WTC11 (cell line): ENCODE measurements around the gene RIPK3. TPM values are rescaled to one million over a fixed set of nuclear protein-coding genes. Genes with fewer than 3 reads are reported as not detected.

Source experiments
- ATAC-seq: fragments of 200-7000 bp; cut with Tn5 transposase; 2 replicates; pipeline ENCODE4 v1.10.0; 2021; ENCODE audit warnings: mild to moderate bottlenecking, moderate library complexity
- CTCF ChIA-PET: fragments of 300-600 bp; sonication (Branson Sonifier 250); formaldehyde crosslinking; loops from one replicate; lab custom pipeline; 2021; ENCODE audit warnings: antibody characterized with exemption; lab: Charles Lee
- POLR2A ChIA-PET: fragments of 350-600 bp; sonication (Branson Sonifier 250); formaldehyde crosslinking; loops from one replicate; lab custom pipeline; 2021; ENCODE audit warnings: antibody characterized with exemption; lab: Charles Lee
- DNase-seq: peaks from one replicate; pipeline ENCODE4 v3.0.0; 2021; ENCODE audit warnings: low spot score
- H3K27ac Mint-ChIP-seq: 2 replicates; pipeline ENCODE4 v1.8.0; 2021; ENCODE audit warnings: mixed read lengths
- H3K27me3 Mint-ChIP-seq: 2 replicates; pipeline ENCODE4 v1.8.0; 2021; ENCODE audit warnings: low read depth, mild to moderate bottlenecking, moderate library complexity, mixed read lengths
- H3K36me3 Mint-ChIP-seq: 2 replicates; pipeline ENCODE4 v1.8.0; 2021; ENCODE audit warnings: mixed read lengths
- H3K4me1 Mint-ChIP-seq: 2 replicates; pipeline ENCODE4 v1.8.0; 2022; ENCODE audit warnings: mixed read lengths
- H3K4me3 Mint-ChIP-seq: 2 replicates; pipeline ENCODE4 v1.8.0; 2021; ENCODE audit warnings: mild to moderate bottlenecking, moderate library complexity, mixed read lengths
- H3K9me3 Mint-ChIP-seq: 2 replicates; pipeline ENCODE4 v1.8.0; 2021; ENCODE audit warnings: mixed read lengths
- ARID4B ChIP-seq: sonication (generic); formaldehyde crosslinking; IDR thresholded peaks from 2 replicates; pipeline ENCODE4 v1.8.0; 2023; ENCODE audit warnings: missing genetic modification reagents, mild to moderate bottlenecking, borderline replicate concordance
- ATF1 ChIP-seq: sonication (generic); formaldehyde crosslinking; IDR thresholded peaks from 2 replicates; pipeline ENCODE4 v1.8.1; 2023; ENCODE audit warnings: mild to moderate bottlenecking, moderate library complexity, missing genetic modification reagents
- CREB1 ChIP-seq: sonication (generic); formaldehyde crosslinking; IDR thresholded peaks from 2 replicates; pipeline ENCODE4 v1.8.0; 2023; ENCODE audit warnings: mild to moderate bottlenecking, missing genetic modification reagents
- CREM ChIP-seq: sonication (generic); formaldehyde crosslinking; IDR thresholded peaks from 2 replicates; pipeline ENCODE4 v1.8.1; 2022; ENCODE audit warnings: mild to moderate bottlenecking, missing genetic modification reagents, moderate library complexity
- E2F5 ChIP-seq: sonication (generic); formaldehyde crosslinking; IDR thresholded peaks from 2 replicates; pipeline ENCODE4 v1.8.1; 2022; ENCODE audit warnings: mild to moderate bottlenecking, moderate library complexity, missing genetic modification reagents
- ESRRA ChIP-seq: sonication (generic); formaldehyde crosslinking; IDR thresholded peaks from 2 replicates; pipeline ENCODE4 v1.8.1; 2022; ENCODE audit warnings: mild to moderate bottlenecking, missing genetic modification reagents, borderline replicate concordance
- ETV6 ChIP-seq: sonication (generic); formaldehyde crosslinking; IDR thresholded peaks from 2 replicates; pipeline ENCODE4 v1.8.1; 2022; ENCODE audit warnings: mild to moderate bottlenecking, missing genetic modification reagents
- FOXK1 ChIP-seq: sonication (generic); formaldehyde crosslinking; IDR thresholded peaks from 2 replicates; pipeline ENCODE4 v1.8.0; 2022; ENCODE audit warnings: mild to moderate bottlenecking, moderate library complexity, missing genetic modification reagents
- FOXP4 ChIP-seq: sonication (generic); formaldehyde crosslinking; IDR thresholded peaks from 2 replicates; pipeline ENCODE4 v1.8.0; 2022; ENCODE audit warnings: mild to moderate bottlenecking, missing genetic modification reagents
- GABPB1 ChIP-seq: sonication (generic); formaldehyde crosslinking; IDR thresholded peaks from 2 replicates; pipeline ENCODE4 v1.8.1; 2023; ENCODE audit warnings: mild to moderate bottlenecking, missing genetic modification reagents
- IRF2 ChIP-seq: sonication (generic); formaldehyde crosslinking; IDR thresholded peaks from 2 replicates; pipeline ENCODE4 v1.8.0; 2022; ENCODE audit warnings: low read depth, missing genetic modification reagents, borderline replicate concordance
- MAX ChIP-seq: sonication (generic); formaldehyde crosslinking; IDR thresholded peaks from 2 replicates; pipeline ENCODE4 v1.8.0; 2022; ENCODE audit warnings: mild to moderate bottlenecking, missing genetic modification reagents
- SMAD3 ChIP-seq: sonication (generic); formaldehyde crosslinking; IDR thresholded peaks from 2 replicates; pipeline ENCODE4 v1.8.0; 2022; ENCODE audit warnings: missing genetic modification reagents, mild to moderate bottlenecking, borderline replicate concordance
- SOX15 ChIP-seq: fragments of 250-450 bp; sonication (Bioruptor Pico); IDR thresholded peaks from 2 replicates; pipeline ENCODE4 v1.9.0; 2021; ENCODE audit warnings: mild to moderate bottlenecking
- SP1 ChIP-seq: sonication (generic); formaldehyde crosslinking; conservative IDR thresholded peaks from 2 replicates; pipeline ENCODE4 v1.8.1; 2022; ENCODE audit warnings: missing genetic modification reagents
- TEAD1 ChIP-seq: sonication (generic); formaldehyde crosslinking; IDR thresholded peaks from 2 replicates; pipeline ENCODE4 v1.8.0; 2022; ENCODE audit warnings: mild to moderate bottlenecking, missing genetic modification reagents
- TEAD4 ChIP-seq: sonication (generic); formaldehyde crosslinking; IDR thresholded peaks from 2 replicates; pipeline ENCODE4 v1.8.0; 2022; ENCODE audit warnings: mild to moderate bottlenecking, missing genetic modification reagents
- USF1 ChIP-seq: sonication (generic); formaldehyde crosslinking; IDR thresholded peaks from 2 replicates; pipeline ENCODE4 v1.8.0; 2022; ENCODE audit warnings: mild to moderate bottlenecking, missing genetic modification reagents
- ZBTB21 ChIP-seq: sonication (generic); formaldehyde crosslinking; IDR thresholded peaks from 2 replicates; pipeline ENCODE4 v1.8.1; 2023; ENCODE audit warnings: mild to moderate bottlenecking, missing genetic modification reagents, borderline replicate concordance
- ZMAT4 ChIP-seq: fragments of 250-450 bp; sonication (Bioruptor Pico); IDR thresholded peaks from 2 replicates; pipeline ENCODE4 v1.9.0; 2021; ENCODE audit warnings: mild to moderate bottlenecking
- ZNF232 ChIP-seq: sonication (generic); formaldehyde crosslinking; IDR thresholded peaks from 2 replicates; pipeline ENCODE4 v1.8.0; 2022; ENCODE audit warnings: mild to moderate bottlenecking, missing genetic modification reagents
- ZNF396 ChIP-seq: fragments of 250-450 bp; sonication (Bioruptor Pico); IDR thresholded peaks from 2 replicates; pipeline ENCODE4 v1.8.0; 2021; ENCODE audit warnings: mild to moderate bottlenecking, moderate library complexity, borderline replicate concordance
- total RNA-seq: library from RNA; stranded (reverse); gene quantifications from 3 replicates; pipeline ENCODE4 v1.2.3, GENCODE V29; 2021

The RIPK3 gene
- total RNA-seq, 1 experiment from 2014 or later: 0.83 TPM

GRCh38 chr14:24300326-24300980 is 39.3 kb downstream of the RIPK3 start (continued):
- TF ChIP-seq ZBTB21 (CRISPR knock-in tag): no peak
- TF ChIP-seq ZNF396 (CRISPR knock-in tag): no peak
- no peak for TF ChIP-seq FOXP4
- no peak for TF ChIP-seq ZNF232 (CRISPR knock-in tag)
- TF ChIP-seq ETV6 (CRISPR knock-in tag): no peak

GRCh38 chr14:24299255-24300191 is 40.3 kb downstream of the RIPK3 start, which contains the start of the genes DHRS1 and NOP9:
Gene DHRS1, minus strand, starts transcription at chr14:24299780. Its CDS starts 674 bp downstream, at chr14:24299106.
Gene NOP9, plus strand, starts transcription at chr14:24299850. Its CDS starts 105 bp downstream, at chr14:24299955.
- Mint-ChIP-seq H3K27ac (peak within 1 kb of the TSS; percentile 89), H3K9me3 (no peaks in the 10 kb centered on the region), H3K4me1 (peaks cover 19% of the 10 kb centered on the region), H3K27me3 (0 out of 2 replicates have a peak, but pooled peaks cover 3% of the 10 kb centered on the region), H3K4me3 (peak within 1 kb of the TSS; percentile 91), H3K36me3 (peaks cover 29% of the 10 kb centered on the region)
- peak; percentile 94 for DNase-seq
- CTCF ChIA-PET: interaction anchor here (0.6 to 8.2 kb wide), 21 partner anchors 8 to 241 kb away, joined by 3 to 165 read pairs (median 8); partner anchors contain the start of genes CHMP4A, CIDEB, IRF9 and KHNYN
- POLR2A ChIA-PET: interaction anchor here (0.5 to 3.6 kb wide), 9 partner anchors 9 to 761 kb away, joined by 3 to 20 read pairs (median 4); partner anchors contain the start of genes CIDEB, LTB4R2, RABGGTA and TINF2
- peak; percentile 83 for ATAC-seq
- TF ChIP-seq SOX15 (no peak), ZMAT4 (CRISPR knock-in tag) (no peak), ATF1 (CRISPR knock-in tag) (peak; percentile 66; the same call in 1 of the 2 replicates), TEAD1 (CRISPR knock-in tag) (peak; percentile 44; the same call in 1 of the 2 replicates), IRF2 (no peak), SP1 (CRISPR knock-in tag) (peak; percentile 88), E2F5 (CRISPR knock-in tag) (peak; percentile 60), MAX (CRISPR knock-in tag) (peak; percentile 71), ARID4B (CRISPR knock-in tag) (peak; percentile 83; the same call in 1 of the 2 replicates), FOXK1 (peak; percentile 83; the same call in 1 of the 2 replicates), ZNF232 (CRISPR knock-in tag) (0 out of 2 replicates have a peak, but pooled peaks have one; percentile 44), FOXP4 (peak; percentile 57; the same call in 1 of the 2 replicates), USF1 (CRISPR knock-in tag) (peak; percentile 47; the same call in 1 of the 2 replicates), ETV6 (CRISPR knock-in tag) (0 out of 2 replicates have a peak, but pooled peaks have one; percentile 9), TEAD4 (no peak), SMAD3 (CRISPR knock-in tag) (no peak; the same call in 1 of the 2 replicates), ESRRA (CRISPR knock-in tag) (no peak), GABPB1 (peak; percentile 76), CREM (CRISPR knock-in tag) (peak; percentile 99), CREB1 (CRISPR knock-in tag) (peak; percentile 89)
